ENCODE measurements around the gene SMAD3.
A peak's percentile ranks its signal among the peaks of the same experiment; 100 is the strongest.

SMAD3 gene

GRCh38 chr15:67166280-67167009, 101.0 kb downstream of the SMAD3 start:
- no peak overlapping the region for H3K4me3 ChIP-seq (ENCODE audit: low read depth, low read length)
- TF ChIP-seq, protein P1, sequence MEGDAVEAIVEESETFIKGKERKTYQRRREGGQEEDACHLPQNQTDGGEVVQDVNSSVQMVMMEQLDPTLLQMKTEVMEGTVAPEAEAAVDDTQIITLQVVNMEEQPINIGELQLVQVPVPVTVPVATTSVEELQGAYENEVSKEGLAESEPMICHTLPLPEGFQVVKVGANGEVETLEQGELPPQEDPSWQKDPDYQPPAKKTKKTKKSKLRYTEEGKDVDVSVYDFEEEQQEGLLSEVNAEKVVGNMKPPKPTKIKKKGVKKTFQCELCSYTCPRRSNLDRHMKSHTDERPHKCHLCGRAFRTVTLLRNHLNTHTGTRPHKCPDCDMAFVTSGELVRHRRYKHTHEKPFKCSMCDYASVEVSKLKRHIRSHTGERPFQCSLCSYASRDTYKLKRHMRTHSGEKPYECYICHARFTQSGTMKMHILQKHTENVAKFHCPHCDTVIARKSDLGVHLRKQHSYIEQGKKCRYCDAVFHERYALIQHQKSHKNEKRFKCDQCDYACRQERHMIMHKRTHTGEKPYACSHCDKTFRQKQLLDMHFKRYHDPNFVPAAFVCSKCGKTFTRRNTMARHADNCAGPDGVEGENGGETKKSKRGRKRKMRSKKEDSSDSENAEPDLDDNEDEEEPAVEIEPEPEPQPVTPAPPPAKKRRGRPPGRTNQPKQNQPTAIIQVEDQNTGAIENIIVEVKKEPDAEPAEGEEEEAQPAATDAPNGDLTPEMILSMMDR (IDR thresholded peaks at IDR 0.05; ENCODE audit: low read depth, low read length, missing control alignments), result no peak
- in situ Hi-C loops (cut with HindIII; ENCODE audit: low sequenced_read_pairs), result no loop called here
- DNase-seq (ENCODE audit: low read depth), result no peak

DNA sequence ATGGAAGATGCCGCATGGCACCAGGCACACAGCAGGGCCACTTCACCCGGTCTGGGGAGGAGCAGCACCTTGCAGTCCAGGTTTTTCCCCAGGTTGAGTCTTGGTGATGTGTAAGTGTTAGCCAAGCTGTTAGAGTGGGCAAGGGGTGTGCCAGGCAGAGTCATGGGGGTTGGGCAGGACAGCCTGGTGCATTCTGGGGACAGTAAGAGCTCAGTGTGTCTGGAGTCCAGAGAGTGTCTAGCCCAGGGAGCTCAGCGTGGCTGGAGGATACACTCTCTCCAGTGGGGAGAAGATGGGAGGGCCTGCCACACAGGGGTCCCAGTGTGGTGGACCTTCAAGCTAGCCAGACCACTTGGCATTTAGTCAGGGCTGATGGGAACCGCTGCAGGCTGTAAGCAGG, 101.7 kb downstream of the SMAD3 start:
- H3K4me3 ChIP-seq (ENCODE audit: low read depth, low read length), result no peak overlapping the region
- in situ Hi-C loops (cut with HindIII; ENCODE audit: low sequenced_read_pairs), result no loop called here
- DNase-seq (ENCODE audit: low read depth), result no peak
- TF ChIP-seq, protein P1 (IDR thresholded peaks at IDR 0.05; ENCODE audit: low read depth, low read length, missing control alignments), result no peak

- in situ Hi-C loops (cut with HindIII; ENCODE audit: low sequenced_read_pairs), result no loop called here
- TF ChIP-seq, protein P1 (IDR thresholded peaks at IDR 0.05; ENCODE audit: low read depth, low read length, missing control alignments), result no peak
- no peak for DNase-seq (ENCODE audit: low read depth)
- H3K4me3 ChIP-seq (ENCODE audit: low read depth, low read length), result peak overlapping the region; percentile 7
Measured at GRCh38 chr15:67168694-67169093, 103.3 kb downstream of the SMAD3 start.

- in situ Hi-C loops (cut with HindIII; ENCODE audit: low sequenced_read_pairs), result no loop called here
- TF ChIP-seq, protein P1 (IDR thresholded peaks at IDR 0.05; ENCODE audit: low read depth, low read length, missing control alignments), result no peak
- no peak overlapping the region for H3K4me3 ChIP-seq (ENCODE audit: low read depth, low read length)
- no peak for DNase-seq (ENCODE audit: low read depth)
Measured at GRCh38 chr15:67170143-67170925, 104.9 kb downstream of the SMAD3 start.

GRCh38 chr15:67171471-67171870, 106.1 kb downstream of the SMAD3 start:
- TF ChIP-seq, protein P1 (IDR thresholded peaks at IDR 0.05; ENCODE audit: low read depth, low read length, missing control alignments), result no peak
- DNase-seq (ENCODE audit: low read depth), result no peak
- in situ Hi-C loops (cut with HindIII; ENCODE audit: low sequenced_read_pairs), result no loop called here
- H3K4me3 ChIP-seq (ENCODE audit: low read depth, low read length), result no peak overlapping the region

DNA sequence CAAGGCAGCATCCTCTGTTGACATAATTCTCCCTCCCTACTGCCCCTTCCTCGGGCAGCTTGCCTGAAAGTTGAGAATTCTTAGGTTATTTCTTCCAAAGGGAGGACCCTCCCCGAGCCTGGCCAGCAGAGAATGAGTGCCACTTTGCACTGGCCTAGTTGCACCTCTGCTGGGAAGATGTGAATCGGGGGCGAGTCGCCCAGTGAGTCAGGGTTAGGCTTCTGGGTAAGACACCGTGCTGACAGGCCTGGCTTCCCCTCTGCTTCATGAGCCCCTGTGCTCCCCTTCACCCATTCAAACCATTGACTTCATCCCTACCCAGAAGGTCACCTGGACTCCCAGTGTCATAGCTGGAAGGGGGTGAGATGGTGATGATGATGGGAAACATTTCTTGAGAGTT, 106.8 kb downstream of the SMAD3 start:
- no peak for DNase-seq (ENCODE audit: low read depth)
- H3K4me3 ChIP-seq (ENCODE audit: low read depth, low read length), result no peak overlapping the region
- TF ChIP-seq, protein P1 (IDR thresholded peaks at IDR 0.05; ENCODE audit: low read depth, low read length, missing control alignments), result no peak
- in situ Hi-C loops (cut with HindIII; ENCODE audit: low sequenced_read_pairs), result no loop called here
